Non-pigmented ciliary epithelial cell (primary cell): ENCODE data around the gene GTSE1.
A peak's percentile ranks its signal among the peaks of the same experiment; 100 is the strongest.
"Not testable (repeated sequence)": the region's sequence is repeated elsewhere in the genome, so short reads cannot be mapped to it uniquely, and the experiment has no call there.

Source experiments
- DNase-seq: peaks from one replicate; pipeline ENCODE4 v3.0.0-alpha.2; 2010; ENCODE audit warnings: low read depth

Gene GTSE1, protein sequence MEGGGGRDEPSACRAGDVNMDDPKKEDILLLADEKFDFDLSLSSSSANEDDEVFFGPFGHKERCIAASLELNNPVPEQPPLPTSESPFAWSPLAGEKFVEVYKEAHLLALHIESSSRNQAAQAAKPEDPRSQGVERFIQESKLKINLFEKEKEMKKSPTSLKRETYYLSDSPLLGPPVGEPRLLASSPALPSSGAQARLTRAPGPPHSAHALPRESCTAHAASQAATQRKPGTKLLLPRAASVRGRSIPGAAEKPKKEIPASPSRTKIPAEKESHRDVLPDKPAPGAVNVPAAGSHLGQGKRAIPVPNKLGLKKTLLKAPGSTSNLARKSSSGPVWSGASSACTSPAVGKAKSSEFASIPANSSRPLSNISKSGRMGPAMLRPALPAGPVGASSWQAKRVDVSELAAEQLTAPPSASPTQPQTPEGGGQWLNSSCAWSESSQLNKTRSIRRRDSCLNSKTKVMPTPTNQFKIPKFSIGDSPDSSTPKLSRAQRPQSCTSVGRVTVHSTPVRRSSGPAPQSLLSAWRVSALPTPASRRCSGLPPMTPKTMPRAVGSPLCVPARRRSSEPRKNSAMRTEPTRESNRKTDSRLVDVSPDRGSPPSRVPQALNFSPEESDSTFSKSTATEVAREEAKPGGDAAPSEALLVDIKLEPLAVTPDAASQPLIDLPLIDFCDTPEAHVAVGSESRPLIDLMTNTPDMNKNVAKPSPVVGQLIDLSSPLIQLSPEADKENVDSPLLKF

DNA sequence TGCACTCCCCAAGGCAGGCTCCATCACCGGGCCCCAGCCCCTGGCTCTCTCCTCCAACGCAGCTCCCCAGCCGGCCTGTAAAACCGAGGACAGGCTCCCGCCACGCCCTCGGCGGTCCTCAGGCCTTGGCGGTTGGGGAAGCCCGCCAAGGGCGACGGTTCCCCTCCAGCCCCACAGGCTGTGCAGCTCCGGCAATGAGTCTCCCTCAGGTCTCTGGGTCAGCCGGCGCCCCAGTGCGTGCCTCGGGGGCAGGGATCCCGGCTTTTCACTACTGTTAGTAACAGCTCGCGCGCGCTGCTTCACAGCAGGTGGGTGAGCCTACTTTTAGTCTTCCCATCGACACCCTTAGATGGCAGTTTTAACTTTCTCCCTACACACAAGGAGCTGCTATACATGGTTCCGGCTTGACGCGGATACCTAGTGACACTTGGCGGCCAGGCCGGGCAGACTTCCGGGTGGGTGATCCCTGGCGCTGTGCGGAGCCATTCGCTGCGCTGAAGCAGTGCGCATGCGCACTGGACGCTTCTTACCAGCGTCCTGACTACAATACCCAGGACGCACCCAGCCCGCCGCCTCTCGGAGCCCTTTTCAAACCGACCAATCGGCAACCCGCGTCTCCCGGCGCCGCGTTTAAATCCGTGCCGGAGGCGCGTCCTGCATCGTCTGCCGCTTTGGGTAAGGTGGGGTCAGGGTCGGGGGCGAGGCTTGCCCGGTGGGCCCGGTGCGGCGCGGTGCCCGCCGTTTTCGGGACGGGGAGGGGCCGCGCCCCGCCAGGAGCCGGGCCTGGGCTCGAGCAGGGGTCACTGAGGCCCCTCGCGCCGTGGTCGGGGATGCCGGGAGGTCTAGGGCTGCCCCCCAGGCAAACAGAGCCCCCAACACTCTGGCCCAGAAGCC lies at the start of gene GTSE1:
TSS of gene GTSE1 (plus strand) at position 614 of the 894 bp plus-strand sequence. CDS start 531 bp downstream, outside the sequence.
- peak; percentile 85 for DNase-seq

DNA sequence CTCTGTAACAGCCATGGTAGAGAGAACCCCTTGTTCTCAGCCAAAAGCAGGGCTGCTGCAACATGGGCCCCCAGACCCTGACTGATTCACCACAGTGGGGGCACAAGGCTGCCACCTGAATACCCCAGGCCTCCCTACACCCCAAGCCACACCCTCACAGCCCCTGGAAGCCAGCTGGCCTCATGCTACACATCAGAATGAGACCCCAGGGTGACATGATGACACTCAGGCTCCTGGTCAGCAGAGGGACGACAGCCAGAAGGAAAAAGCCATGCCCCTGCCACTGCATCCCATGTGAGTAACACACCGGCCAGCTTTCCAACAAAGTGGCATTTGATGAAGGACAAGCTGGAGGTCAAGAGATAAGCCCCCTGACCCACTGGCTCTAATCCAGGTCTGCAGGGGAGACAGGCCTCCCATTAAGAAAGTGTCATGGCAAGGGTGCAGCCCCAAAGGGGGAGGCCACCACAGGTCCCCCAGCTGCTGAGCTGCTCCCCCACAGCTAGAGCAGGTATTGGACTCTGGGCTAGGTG lies 49.2 kb upstream of the GTSE1 start:
- DNase-seq: no peak

DNA sequence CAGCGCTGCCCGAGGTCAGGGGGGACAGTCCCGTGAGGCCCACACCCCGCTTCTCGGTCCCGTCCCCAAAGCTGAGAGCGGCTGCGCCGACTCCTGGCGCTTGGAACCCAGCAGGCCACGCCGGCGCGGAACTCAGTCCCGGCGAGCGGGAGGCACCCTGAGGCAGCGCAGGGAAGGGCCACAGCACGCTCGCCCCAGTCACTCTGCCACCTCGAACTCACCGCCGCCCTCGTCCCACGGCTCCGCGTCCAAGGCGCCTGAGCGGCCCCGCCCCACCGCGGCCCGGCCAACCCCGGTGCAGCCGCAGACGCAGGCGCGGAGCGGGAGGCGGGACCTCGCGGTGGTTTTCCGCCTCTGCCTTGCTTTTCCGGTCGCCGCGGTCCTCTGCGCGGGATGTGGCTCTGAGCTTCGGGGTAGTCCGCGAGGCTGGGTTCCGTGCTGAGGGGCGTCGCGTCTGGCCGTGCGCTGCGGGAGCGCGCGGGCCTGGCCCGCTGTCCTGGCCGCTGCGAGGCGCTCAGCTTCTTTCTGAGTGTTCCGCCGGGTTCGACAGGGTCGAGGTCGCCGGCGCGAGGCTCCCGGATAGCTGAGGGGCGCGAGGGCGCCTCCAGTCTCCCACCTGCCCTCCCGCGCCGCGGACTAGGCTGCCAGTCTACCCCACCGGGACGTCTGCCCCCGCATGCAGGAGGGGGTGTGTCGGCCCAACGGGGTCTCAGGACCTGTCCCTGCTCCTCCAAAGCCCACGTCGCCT lies 46.5 kb upstream of the GTSE1 start, which contains the start of gene CDPF1:
TSS of gene CDPF1 (minus strand) at position 259 of the 748 bp plus-strand sequence. CDS start 2,009 bp downstream, outside the sequence.
- DNase-seq: no peak

DNA sequence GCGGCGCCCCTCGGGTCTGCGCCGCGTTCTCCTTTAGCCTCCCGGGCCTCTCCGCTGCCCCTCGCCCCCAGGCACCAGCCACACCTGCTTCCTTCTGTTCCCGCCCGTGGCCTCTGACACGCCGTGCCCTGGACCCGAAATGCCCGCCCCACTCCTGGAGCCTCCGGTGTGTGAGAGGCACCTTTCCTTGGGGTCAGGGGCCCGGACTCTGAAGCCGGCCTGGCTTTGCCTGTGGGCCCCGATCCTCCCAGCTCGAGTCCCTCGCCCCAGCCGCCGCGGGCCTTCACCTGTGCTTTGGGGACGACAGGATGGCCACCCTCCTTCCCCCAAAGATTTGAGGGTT lies 45.9 kb upstream of the GTSE1 start:
- DNase-seq: no peak

DNA sequence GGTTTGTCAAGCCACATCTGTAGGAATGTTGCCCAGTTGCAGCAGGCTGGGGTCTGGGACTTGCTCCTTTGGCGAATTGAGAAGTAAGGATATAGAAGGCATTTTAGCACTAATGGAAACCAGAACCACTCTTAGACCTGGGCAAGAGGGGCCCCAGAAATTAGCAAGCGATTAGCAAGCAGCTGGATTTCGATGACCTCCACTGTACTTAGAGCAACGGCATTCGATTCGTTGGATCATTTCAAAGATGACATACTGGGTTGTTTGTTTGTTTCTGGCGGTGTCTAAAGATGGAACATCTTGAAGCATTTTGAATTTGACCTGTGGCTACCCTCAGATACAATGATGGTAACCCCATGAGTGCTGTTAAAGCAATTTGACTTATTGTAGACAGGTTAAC lies 45.4 kb upstream of the GTSE1 start:
- DNase-seq: no peak

DNA sequence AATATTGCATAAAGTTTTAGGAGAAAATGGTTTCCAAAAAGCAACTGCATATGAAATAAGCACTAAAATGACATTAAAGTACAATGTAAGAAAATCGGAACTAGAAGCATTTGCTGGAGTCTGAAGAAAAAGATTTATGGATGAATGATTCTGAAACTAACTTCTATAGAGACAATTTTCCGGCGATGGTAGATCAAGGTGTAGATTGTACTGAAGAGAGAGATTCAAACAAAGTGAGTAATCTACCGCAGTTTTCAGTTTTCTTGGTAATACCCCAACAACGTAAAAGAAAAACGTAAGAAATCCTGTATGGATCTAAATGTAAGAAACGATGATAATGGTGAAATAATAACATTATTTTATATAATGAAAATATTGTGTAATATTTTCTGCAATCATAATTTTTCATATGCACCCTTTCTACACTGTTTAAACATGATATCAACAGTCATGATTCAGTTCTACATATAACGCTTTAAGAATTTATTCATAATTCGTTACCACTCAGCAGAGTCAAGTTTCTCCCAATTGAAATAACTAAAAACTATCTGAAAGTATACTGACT lies 44.8 kb upstream of the GTSE1 start:
- no peak for DNase-seq

DNA sequence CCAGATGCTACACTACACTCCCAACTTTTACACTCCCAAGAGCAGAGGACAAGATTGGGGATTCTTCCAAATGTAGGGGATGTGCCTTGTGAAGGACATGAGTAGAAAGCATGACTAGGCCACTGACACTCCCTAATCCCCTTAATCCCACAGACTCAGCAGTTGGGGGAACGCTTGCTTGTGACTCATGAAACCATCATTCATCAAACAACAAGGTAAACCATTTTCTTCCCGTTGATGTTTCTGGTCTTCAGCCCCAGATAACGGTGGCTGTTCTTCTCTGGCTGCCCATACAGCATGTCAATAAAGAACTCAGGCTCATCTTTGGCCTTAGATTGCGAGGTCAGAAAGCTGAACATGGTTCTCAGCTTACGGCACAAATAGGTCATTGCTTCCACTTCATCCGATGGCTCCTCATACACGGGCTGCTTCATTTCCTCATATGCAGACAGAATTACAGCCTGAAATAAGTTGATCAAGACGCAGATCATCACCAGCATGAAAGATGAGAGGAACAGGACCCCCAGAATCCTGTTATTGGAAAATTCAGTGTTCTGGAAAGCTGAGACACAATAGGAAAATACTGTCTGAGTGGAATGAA lies 40.2 kb upstream of the GTSE1 start:
- DNase-seq: no peak

DNA sequence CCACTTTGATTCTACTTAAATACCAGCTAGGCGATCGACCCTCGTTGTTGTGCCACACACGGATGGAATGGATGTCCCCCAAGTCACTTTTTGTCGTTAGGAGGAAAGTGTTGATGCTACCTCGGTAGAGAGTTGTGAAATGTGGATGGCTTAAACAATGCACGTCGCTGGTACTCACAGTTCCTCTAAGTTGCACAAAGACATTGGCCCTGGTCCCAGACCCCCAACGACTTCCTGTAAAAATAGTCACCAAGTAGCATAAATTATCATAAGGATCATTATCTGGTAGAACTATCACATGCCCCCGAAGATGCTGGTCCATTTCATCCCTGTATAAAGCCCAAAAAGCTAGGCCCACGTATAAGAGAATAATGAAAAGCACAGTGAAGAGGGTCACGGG lies 37.3 kb upstream of the GTSE1 start:
- no peak for DNase-seq

DNA sequence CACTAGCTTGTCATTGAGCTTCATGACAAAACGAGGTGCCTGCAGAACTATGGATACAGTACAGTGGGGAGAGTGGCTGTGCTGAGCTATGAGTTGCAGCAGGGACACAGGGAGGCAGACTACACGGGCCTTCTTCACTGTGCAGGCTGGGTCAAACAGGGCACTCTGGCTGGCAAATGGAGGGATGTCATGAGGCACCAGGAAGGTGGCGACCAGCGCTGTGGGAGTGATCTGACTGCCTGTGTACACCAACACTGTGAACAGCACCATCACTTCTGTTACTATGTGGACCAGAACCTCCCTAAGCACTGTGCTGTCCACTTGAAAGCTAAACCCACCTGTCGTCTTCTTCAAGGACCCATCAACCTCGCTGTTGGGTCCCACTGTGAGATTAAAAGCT lies 36.6 kb upstream of the GTSE1 start:
- DNase-seq: no peak

DNA sequence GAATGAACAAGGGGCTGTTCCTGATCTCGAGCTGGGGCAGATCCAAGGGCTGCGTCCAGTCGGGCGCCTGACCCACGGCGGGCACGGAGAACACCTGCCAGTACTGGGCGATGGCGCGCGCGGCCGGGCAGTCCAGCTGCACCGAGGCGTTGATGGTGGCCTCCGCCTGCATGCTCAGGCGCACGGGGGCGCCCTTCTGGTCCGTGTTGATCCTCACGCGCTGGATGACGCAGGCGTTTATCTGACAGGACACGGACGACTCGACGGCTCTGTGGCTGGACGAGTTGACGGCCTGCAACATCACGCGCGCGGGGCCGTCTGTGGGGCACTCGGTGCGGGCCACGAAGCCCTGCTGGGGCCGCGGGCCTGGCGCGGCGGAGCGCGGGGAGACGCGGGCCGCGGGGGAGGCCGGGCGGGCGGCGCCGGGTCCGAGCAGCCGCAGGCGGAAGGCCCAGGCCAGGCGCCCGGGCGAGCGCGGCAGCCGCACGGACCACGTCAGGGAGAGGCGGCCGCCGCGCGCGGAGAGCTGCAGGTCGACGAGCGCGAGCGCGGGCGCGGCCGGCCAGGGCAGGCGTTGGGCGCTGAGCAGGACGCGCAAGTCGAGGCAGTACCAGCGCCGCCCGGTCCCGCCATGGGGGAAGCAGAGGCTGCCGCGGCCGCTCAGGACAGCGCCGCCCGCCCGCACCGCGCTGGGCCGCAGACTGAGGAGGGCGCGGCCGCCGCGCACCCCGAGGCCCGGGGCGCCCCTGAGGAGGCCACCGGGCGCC lies 34.0 kb upstream of the GTSE1 start:
- no peak for DNase-seq

DNA sequence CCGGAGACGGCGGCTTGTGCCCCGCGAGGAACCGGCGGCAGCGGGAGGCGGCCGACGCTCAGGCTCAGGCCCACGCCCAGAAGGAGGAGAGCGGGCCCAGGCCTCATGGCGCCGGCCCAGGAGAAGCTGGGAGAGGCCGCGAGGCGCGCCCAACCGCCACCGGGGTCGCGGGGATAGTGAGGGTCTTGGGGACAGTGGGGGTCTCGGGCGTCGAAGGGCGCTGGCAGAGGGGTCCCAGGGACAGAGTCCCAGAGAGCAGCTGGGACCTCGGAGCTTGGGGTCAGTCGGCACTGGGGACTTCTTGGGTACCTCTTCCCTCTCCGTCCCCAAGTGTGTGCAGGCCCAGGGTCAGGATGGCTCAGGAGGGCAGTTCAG lies 33.5 kb upstream of the GTSE1 start, which contains the start of gene PKDREJ:
TSS of gene PKDREJ (minus strand) at position 128 of the 375 bp plus-strand sequence. CDS start at position 107, 21 bp downstream.
- DNase-seq: no peak

DNA sequence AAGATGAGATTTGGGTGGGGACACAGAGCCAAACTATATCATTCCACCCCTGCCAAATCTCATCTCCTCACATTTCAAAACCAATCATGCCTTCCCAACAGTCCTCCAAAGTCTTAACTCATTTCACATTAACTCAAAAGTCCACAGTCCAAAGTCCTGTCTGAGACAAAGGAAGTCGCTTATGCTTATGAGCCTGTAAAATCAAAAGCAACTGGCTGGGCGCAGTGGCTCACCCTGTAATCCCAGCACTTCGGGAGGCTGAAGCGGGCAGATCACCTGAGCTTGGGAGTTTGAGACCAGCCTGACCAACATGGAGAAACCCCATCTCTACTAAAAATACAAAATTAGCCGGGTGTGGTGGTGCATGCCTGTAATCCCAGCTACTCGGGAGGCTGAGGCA lies 32.1 kb upstream of the GTSE1 start:
- DNase-seq: not testable (repeated sequence)

DNA sequence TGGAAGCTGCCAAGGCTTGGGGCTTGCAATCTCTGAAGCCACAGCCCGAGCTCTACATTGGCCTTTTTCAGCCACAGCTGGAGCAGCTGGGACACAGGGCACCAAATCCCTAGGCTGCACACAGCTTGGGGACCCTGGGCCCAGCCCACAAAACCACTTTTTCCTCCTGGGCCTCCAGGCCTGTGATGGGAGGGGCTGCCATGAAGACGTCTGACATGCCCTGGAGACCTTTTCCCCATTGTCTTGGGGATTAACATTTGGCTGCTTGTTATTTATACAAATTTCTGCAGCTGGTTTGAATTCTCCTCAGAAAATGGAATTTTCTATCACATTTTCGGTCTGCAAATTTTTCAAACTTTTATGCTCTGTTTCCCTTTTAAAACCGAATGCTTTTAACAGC lies 31.0 kb upstream of the GTSE1 start:
- not testable (repeated sequence) for DNase-seq

DNA sequence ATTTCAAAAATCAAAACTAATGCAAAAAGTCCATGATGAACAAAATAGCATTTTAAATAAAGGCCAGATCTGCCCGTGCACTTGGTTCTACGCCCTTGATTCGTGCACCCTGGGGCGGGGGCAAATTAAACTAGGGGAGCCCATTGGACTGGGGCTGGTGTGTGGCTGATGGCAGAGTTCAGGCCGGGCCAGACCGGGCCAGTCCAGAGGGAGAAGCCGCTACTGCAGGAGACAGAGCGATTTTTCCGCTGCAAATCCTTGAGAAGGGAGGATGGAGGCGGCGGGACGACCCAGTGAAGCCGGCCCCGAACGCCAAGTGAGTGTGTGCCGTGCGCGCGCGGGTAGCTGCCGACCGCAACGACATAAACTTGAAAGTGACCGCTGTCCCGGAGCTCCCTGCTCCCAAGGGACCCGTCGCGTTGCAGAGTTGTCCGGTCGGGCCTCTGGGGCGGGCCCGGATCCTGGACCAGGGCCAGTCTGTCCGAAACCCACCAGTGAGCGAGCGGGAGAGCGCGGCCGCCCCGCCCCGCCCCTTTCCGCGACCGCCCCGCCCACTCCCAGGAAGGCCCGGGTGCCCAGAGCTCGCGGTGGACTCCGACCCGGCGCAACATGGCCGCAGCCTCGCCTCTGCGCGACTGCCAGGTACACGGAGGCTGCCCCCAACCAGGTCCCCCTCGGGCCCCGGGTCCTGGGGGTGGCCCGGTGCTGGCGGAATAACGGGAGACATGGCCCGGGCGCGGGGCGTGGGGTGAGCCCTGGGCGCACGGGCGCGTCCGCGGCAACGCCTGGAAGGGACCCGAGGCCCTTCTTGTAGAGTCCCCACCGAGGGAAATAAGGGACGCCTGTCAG lies 29.0 kb upstream of the GTSE1 start, which contains the start of gene TTC38:
TSS of gene TTC38 (plus strand) at position 578 of the 849 bp plus-strand sequence. CDS start at position 610, 32 bp downstream.
- no peak for DNase-seq

DNA sequence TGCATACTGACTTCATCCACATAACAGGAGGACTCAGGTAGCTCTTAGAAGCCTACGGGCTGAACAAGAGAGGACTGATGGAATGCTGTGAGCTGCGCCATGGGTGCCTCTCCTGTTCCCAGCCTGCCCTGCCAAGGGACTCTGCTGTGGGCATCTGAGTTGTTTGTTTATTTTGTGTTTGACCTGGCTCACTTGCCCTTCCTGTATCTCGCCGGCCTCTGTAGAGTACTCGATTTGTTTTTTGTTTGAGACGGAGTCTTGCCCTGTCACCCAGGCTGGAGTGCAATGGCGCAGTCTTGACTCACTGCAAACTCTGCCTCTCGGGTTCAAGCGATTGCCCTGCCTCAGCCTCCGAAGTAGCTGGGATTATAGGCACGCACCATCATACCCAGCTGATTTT lies 27.1 kb upstream of the GTSE1 start:
- no peak for DNase-seq

DNA sequence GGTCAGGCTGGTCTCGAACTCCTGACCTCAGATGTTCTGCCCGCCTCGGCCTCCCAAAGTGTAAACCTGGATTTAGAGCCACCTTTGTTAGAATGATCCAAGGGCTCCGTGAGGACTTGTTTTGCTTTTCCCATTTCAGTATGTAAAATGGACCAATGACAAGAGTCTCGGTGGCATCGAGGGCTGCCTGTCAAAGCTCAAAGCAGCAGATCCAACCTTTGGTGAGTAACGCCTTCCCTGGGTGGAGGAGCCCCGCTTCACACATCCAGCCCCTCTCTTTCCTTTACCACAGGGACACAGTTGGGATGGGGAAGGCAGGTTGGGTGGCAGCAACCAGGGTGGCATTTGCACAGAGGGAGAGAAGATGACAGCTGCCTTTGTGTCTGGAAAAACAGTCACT lies 24.5 kb upstream of the GTSE1 start:
- DNase-seq: no peak

DNA sequence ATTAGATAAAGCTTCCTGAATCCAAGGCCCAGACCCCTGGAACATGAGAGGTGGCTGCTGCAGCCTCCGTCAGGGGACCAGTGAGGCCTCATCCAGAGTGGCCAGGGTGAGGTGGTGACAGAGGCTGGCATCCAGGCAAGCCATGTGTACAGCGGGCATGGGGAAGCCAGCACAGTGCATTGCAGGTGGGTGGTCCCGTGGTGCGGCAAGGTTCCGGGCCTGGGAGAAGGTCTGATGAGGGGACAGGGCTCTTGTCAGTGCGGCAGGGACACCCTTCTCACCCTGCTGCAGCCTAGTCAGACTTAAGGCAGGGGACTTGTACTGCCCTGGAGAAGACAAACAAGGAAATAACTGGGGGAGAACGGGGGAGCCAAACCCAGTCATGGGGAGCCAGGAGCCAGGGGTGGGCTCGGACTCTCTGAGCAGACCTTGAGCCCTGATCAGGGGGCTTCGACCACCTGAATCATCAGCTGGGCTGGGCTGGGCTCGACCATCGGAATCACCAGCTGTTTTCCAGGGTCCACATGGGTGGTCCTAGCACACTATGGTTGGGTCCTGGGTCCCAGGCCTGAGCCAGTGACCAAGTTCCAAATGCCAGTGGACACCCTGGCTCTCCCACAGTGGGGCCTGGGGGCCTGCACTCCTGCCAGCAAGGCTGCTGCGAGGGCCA lies 23.8 kb upstream of the GTSE1 start:
- no peak for DNase-seq
